OCI-LY1 (cell line): Measurements from ENCODE around the gene NHP2.

ENCODE experiments used
- EZH2 ChIP-seq: fragments of 200-600 bp; sonication (generic), shearing (Covaris generic); IDR thresholded peaks from 2 replicates; pipeline ENCODE4 v1.8.0; 2017; ENCODE audit warnings: borderline replicate concordance, mixed run types, mild to moderate bottlenecking, antibody characterized with exemption, low read length, moderate library complexity, mixed read lengths
- TF ChIP-seq, protein P1 (sequence below): fragments of 200-600 bp; sonication (generic), shearing (Covaris generic); IDR thresholded peaks from 2 replicates; pipeline ENCODE4 v1.5.1; 2017; ENCODE audit warnings: mild to moderate bottlenecking, antibody characterized with exemption, low read length, moderate library complexity, mixed read lengths

- TF ChIP-seq, protein P1, sequence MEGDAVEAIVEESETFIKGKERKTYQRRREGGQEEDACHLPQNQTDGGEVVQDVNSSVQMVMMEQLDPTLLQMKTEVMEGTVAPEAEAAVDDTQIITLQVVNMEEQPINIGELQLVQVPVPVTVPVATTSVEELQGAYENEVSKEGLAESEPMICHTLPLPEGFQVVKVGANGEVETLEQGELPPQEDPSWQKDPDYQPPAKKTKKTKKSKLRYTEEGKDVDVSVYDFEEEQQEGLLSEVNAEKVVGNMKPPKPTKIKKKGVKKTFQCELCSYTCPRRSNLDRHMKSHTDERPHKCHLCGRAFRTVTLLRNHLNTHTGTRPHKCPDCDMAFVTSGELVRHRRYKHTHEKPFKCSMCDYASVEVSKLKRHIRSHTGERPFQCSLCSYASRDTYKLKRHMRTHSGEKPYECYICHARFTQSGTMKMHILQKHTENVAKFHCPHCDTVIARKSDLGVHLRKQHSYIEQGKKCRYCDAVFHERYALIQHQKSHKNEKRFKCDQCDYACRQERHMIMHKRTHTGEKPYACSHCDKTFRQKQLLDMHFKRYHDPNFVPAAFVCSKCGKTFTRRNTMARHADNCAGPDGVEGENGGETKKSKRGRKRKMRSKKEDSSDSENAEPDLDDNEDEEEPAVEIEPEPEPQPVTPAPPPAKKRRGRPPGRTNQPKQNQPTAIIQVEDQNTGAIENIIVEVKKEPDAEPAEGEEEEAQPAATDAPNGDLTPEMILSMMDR: no peak
- TF ChIP-seq EZH2: no peak
Measured at GRCh38 chr5:178201221-178201926, 47.7 kb upstream of the NHP2 start.
